ENCODE results near the gene UQCRQ. TPM values are rescaled to one million over a fixed set of nuclear protein-coding genes. Genes with fewer than 3 reads are reported as not detected.
A peak's percentile ranks its signal among the peaks of the same experiment; 100 is the strongest.

The UQCRQ gene
- total and polyA plus RNA-seq, 9 of the 15 experiments (the other 6 are each of a cell fraction or from before 2014, with no cell fraction given): 235 to 2,421 (median 883) TPM

DNA sequence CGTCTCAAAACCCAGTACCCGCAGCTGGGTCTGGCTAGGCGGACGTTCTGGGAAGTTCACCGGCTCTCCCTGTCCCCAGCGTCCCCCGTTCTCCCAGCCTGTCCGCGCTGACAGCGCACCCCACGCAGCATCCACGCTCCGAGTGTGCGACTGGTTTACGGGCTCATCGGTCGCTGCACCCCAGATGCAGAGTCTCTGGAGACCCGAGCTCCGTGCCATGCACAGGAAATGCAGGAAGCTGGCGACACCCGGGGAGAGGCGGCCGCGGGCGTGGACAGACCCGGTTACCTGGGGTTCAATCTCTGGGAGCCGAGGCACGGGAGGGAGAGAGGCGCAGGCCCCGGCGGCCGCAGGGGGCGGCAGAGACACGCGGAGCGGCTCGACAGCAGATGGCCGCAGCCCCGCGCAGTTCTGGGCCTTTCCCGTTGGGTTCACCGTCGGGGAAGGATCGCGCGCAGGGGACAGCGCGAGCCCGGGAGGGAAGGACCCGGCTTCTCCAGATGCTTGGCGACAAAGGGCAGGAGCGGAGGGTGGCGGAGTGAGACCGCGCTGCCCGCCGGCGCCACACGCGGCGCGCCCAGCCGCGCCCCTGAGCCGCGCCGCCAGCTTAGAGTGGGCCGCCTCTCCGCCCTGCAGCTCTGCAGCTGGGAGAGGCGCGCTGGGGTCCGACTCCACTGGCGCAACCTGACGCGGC, 36.6 kb upstream of the UQCRQ start (continued):
- TF ChIP-seq, protein P1, sequence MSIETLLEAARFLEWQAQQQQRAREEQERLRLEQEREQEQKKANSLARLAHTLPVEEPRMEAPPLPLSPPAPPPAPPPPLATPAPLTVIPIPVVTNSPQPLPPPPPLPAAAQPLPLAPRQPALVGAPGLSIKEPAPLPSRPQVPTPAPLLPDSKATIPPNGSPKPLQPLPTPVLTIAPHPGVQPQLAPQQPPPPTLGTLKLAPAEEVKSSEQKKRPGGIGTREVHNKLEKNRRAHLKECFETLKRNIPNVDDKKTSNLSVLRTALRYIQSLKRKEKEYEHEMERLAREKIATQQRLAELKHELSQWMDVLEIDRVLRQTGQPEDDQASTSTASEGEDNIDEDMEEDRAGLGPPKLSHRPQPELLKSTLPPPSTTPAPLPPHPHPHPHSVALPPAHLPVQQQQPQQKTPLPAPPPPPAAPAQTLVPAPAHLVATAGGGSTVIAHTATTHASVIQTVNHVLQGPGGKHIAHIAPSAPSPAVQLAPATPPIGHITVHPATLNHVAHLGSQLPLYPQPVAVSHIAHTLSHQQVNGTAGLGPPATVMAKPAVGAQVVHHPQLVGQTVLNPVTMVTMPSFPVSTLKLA (conservative IDR thresholded peaks at IDR 0.05): peak in 1 of 2 experiments; percentile 52; a peak in 2 of 4 replicates
- TF ChIP-seq SMARCE1 (IDR thresholded peaks at IDR 0.05) (no peak), MAFK (IDR thresholded peaks at IDR 0.05; ENCODE audit: low read length) (no peak), ZNF778 (CRISPR knock-in tag; IDR thresholded peaks at IDR 0.05) (no peak), ZNF780A (CRISPR knock-in tag; IDR thresholded peaks at IDR 0.05) (no peak), TAF7 (tag; IDR thresholded peaks at IDR 0.05) (no peak), ZNF699 (CRISPR knock-in tag; IDR thresholded peaks at IDR 0.05; ENCODE audit: insufficient replicate concordance) (no peak), HEY1 (CRISPR knock-in tag; IDR thresholded peaks at IDR 0.05; ENCODE audit: borderline replicate concordance) (no peak), DDX20 (tag; IDR thresholded peaks at IDR 0.05; ENCODE audit: low read depth) (no peak), CREB1 (IDR thresholded peaks at IDR 0.05) (peak; percentile 48), CREB1 (CRISPR knock-in tag; IDR thresholded peaks at IDR 0.05) (0 out of 2 replicates have a peak, but pooled peaks have one; percentile 33), CCNT2 (IDR thresholded peaks at IDR 0.05; ENCODE audit: borderline replicate concordance, extremely low read depth, insufficient read length, low read depth, low read length) (peak; percentile 74), NFYB (IDR thresholded peaks at IDR 0.05; ENCODE audit: extremely low read depth, insufficient read length) (no peak), CTBP1 (IDR thresholded peaks at IDR 0.05; ENCODE audit: borderline replicate concordance) (peak; percentile 97), ETV5 (CRISPR knock-in tag; IDR thresholded peaks at IDR 0.05; ENCODE audit: low read depth) (no peak; the same call in 1 of the 2 replicates), SIN3A (IDR thresholded peaks at IDR 0.05; ENCODE audit: borderline replicate concordance in 2 of 2, control insufficient read depth in 1 of 2, low read depth in 2 of 2, low read length in 2 of 2) (peak in 1 of 2 experiments; percentile 25; a peak in 2 of 4 replicates), FOXJ3 (CRISPR knock-in tag; IDR thresholded peaks at IDR 0.05) (no peak), NCOA2 (IDR thresholded peaks at IDR 0.05; ENCODE audit: partially characterized antibody in 2 of 2) (no peak), SMARCC2 (IDR thresholded peaks at IDR 0.05; ENCODE audit: low read depth) (0 out of 2 replicates have a peak, but pooled peaks have one; percentile 28), TAF9B (IDR thresholded peaks at IDR 0.05; ENCODE audit: partially characterized antibody) (no peak), MECOM (CRISPR knock-in tag; IDR thresholded peaks at IDR 0.05) (no peak)
- TF ChIP-seq, protein P2, sequence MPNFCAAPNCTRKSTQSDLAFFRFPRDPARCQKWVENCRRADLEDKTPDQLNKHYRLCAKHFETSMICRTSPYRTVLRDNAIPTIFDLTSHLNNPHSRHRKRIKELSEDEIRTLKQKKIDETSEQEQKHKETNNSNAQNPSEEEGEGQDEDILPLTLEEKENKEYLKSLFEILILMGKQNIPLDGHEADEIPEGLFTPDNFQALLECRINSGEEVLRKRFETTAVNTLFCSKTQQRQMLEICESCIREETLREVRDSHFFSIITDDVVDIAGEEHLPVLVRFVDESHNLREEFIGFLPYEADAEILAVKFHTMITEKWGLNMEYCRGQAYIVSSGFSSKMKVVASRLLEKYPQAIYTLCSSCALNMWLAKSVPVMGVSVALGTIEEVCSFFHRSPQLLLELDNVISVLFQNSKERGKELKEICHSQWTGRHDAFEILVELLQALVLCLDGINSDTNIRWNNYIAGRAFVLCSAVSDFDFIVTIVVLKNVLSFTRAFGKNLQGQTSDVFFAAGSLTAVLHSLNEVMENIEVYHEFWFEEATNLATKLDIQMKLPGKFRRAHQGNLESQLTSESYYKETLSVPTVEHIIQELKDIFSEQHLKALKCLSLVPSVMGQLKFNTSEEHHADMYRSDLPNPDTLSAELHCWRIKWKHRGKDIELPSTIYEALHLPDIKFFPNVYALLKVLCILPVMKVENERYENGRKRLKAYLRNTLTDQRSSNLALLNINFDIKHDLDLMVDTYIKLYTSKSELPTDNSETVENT (CRISPR knock-in tag; IDR thresholded peaks at IDR 0.05): no peak
- TF ChIP-seq, protein P3, sequence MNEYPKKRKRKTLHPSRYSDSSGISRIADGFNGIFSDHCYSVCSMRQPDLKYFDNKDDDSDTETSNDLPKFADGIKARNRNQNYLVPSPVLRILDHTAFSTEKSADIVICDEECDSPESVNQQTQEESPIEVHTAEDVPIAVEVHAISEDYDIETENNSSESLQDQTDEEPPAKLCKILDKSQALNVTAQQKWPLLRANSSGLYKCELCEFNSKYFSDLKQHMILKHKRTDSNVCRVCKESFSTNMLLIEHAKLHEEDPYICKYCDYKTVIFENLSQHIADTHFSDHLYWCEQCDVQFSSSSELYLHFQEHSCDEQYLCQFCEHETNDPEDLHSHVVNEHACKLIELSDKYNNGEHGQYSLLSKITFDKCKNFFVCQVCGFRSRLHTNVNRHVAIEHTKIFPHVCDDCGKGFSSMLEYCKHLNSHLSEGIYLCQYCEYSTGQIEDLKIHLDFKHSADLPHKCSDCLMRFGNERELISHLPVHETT (CRISPR knock-in tag; conservative IDR thresholded peaks at IDR 0.05 in 1 of 2, IDR thresholded peaks at IDR 0.05 in 1 of 2): no peak
